ENCODE measurements around the gene WHRN. TPM values are rescaled to one million over a fixed set of nuclear protein-coding genes. Genes with fewer than 3 reads are reported as not detected.

WHRN gene
- total and polyA plus RNA-seq, 9 of the 15 experiments (the other 6 are each of a cell fraction or from before 2014, with no cell fraction given): 0.31 to 14.1 (median 3.0) TPM

DNA sequence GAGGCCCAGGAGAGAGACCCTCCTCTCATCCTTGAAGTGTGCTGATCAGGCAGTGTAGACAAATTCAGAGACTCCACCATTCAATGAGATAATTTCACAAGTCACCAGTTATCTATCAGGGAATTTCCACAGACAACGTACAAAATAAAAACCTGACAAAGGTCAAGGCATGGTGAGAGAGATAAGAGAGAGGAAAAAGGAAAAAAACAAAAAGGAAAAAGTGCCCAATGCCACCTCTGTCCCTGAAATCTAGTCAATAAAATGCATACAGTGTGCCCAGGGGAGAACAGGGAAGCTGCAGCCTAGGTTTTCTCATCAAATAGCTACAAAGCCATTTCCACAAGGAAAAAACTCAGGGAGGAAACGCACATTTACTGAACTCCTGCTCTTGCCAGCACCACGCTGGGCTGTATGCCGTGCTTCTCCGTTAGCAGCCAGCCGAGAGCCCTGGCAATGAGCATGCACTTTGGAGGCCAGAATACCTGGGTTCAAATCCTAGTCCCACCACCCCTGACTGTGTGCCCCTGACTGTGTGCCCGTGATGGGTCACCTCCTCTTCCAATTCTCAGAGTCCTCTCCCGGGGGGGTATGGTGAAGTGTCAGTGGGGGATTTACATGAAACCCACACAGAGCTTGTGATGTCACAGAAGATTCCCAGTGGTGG lies 11.6 kb downstream of the WHRN start (continued):
- TF ChIP-seq, protein P1, sequence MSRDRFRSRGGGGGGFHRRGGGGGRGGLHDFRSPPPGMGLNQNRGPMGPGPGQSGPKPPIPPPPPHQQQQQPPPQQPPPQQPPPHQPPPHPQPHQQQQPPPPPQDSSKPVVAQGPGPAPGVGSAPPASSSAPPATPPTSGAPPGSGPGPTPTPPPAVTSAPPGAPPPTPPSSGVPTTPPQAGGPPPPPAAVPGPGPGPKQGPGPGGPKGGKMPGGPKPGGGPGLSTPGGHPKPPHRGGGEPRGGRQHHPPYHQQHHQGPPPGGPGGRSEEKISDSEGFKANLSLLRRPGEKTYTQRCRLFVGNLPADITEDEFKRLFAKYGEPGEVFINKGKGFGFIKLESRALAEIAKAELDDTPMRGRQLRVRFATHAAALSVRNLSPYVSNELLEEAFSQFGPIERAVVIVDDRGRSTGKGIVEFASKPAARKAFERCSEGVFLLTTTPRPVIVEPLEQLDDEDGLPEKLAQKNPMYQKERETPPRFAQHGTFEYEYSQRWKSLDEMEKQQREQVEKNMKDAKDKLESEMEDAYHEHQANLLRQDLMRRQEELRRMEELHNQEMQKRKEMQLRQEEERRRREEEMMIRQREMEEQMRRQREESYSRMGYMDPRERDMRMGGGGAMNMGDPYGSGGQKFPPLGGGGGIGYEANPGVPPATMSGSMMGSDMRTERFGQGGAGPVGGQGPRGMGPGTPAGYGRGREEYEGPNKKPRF (IDR thresholded peaks at IDR 0.05; ENCODE audit: low read depth, low read length): no peak
- no peak for TF ChIP-seq BRCA1 (IDR thresholded peaks at IDR 0.05)
- TF ChIP-seq BRCA1 (CRISPR knock-in tag; IDR thresholded peaks at IDR 0.05): no peak
- no peak for TF ChIP-seq SAP30 (IDR thresholded peaks at IDR 0.05; ENCODE audit: borderline replicate concordance, insufficient read depth, low read depth, low read length, poor library complexity, severe bottlenecking)
- TF ChIP-seq HDAC3 (IDR thresholded peaks at IDR 0.05; ENCODE audit: borderline replicate concordance, partially characterized antibody): no peak
- TF ChIP-seq, protein P2, sequence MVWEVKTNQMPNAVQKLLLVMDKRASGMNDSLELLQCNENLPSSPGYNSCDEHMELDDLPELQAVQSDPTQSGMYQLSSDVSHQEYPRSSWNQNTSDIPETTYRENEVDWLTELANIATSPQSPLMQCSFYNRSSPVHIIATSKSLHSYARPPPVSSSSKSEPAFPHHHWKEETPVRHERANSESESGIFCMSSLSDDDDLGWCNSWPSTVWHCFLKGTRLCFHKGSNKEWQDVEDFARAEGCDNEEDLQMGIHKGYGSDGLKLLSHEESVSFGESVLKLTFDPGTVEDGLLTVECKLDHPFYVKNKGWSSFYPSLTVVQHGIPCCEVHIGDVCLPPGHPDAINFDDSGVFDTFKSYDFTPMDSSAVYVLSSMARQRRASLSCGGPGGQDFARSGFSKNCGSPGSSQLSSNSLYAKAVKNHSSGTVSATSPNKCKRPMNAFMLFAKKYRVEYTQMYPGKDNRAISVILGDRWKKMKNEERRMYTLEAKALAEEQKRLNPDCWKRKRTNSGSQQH (CRISPR knock-in tag; IDR thresholded peaks at IDR 0.05): no peak
- TF ChIP-seq ZNF239 (CRISPR knock-in tag; IDR thresholded peaks at IDR 0.05): no peak
- TF ChIP-seq TCF7 (IDR thresholded peaks at IDR 0.05; ENCODE audit: borderline replicate concordance): no peak
- TF ChIP-seq U2AF2 (optimal IDR thresholded peaks at IDR 0.05; ENCODE audit: low read depth, low read length): no peak
- TF ChIP-seq DDX20 (tag; IDR thresholded peaks at IDR 0.05; ENCODE audit: low read depth): no peak
- no peak for TF ChIP-seq ZNF507 (tag; conservative IDR thresholded peaks at IDR 0.05)
- TF ChIP-seq ZNF561 (CRISPR knock-in tag; conservative IDR thresholded peaks at IDR 0.05): no peak
- no peak for TF ChIP-seq MEIS2 (IDR thresholded peaks at IDR 0.05; ENCODE audit: partially characterized antibody)
- TF ChIP-seq ZFP36 (IDR thresholded peaks at IDR 0.05; ENCODE audit: low read depth, low read length, partially characterized antibody): no peak
- TF ChIP-seq KLF10 (CRISPR knock-in tag; IDR thresholded peaks at IDR 0.05): no peak
- TF ChIP-seq ZNF384 (IDR thresholded peaks at IDR 0.05; ENCODE audit: low read depth, low read length): peak; percentile 46; the same call in 1 of the 2 replicates
- TF ChIP-seq TEAD4 (IDR thresholded peaks at IDR 0.05; ENCODE audit: low read length): peak; percentile 83
- no peak for TF ChIP-seq TEAD4 (CRISPR knock-in tag; IDR thresholded peaks at IDR 0.05; ENCODE audit: borderline replicate concordance)
- TF ChIP-seq BMI1 (IDR thresholded peaks at IDR 0.05; ENCODE audit: low read length): no peak
- TF ChIP-seq TAL1 (IDR thresholded peaks at IDR 0.05): peak; percentile 88
- TF ChIP-seq TAF9B (IDR thresholded peaks at IDR 0.05; ENCODE audit: partially characterized antibody): no peak
- 0 out of 2 replicates have a peak, but pooled peaks have one; percentile 45 for TF ChIP-seq NFATC3 (IDR thresholded peaks at IDR 0.05)
- no peak for TF ChIP-seq E2F3 (CRISPR knock-in tag; IDR thresholded peaks at IDR 0.05)
- no peak for TF ChIP-seq RBM34 (IDR thresholded peaks at IDR 0.05; ENCODE audit: borderline replicate concordance, insufficient read depth, low read length)
- TF ChIP-seq HOXB6 (CRISPR knock-in tag; IDR thresholded peaks at IDR 0.05; ENCODE audit: borderline replicate concordance): no peak
- no peak for TF ChIP-seq SNRNP70 (optimal IDR thresholded peaks at IDR 0.05; ENCODE audit: low read depth, low read length)
- no peak for TF ChIP-seq CBX2 (IDR thresholded peaks at IDR 0.05; ENCODE audit: insufficient read depth, low read length, poor library complexity, severe bottlenecking)
- no peak for TF ChIP-seq ZFP1 (CRISPR knock-in tag; IDR thresholded peaks at IDR 0.05)
- TF ChIP-seq MTF1 (CRISPR knock-in tag; IDR thresholded peaks at IDR 0.05; ENCODE audit: borderline replicate concordance): no peak

Measured in K562 (cell line).